ENCODE data around the gene REL. TPM values are rescaled to one million over a fixed set of nuclear protein-coding genes. Genes with fewer than 3 reads are reported as not detected.

Gene REL
- total and polyA plus RNA-seq, 2 of the 13 experiments (the other 11 are each of a cell fraction or from before 2014, with no cell fraction given) = 3.7 to 7.0 TPM

DNA sequence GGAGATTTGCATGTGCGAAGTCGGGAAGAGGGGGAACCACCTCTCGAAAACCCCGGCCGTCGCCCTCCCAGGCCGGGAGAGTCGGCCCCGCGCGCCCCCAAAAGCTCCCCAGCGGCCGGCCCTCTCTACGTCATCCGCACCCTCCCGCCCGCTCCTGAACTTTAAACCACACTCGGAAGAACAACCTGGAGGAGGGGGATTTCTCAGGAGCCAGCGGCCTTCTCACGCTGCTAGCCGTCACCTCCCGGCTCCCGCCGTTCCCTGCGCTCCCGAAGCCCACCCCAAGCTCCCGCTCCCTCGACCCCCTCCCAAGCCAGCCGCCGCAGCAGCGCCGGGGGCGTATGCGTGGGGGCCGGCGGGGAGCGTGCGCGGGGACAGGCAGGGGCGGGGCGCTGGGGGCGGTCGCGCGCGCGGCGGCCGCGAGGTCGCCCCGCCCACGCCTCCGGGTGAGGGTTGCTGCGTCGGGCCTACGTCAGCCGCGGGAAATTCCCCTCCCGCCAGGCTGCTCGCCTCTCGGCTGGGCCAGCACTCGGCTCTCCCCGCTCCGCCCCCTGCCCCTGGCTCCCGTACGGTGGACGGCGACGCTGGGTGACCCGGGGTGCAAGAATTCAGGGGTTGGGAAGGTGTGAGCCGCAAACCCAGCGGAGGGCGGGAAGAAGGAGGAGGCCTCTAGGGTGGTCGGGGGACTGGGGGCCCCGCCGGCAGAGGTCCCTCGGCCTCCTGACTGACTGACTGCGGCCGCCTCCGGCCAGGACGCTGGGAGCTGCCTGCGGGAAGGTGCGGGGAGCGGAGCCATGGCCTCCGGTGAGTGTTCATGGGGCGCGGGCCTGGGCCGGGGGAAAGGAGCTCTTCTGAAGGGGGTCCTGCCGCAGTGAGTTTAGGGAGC is at the start of gene REL (continued):
- TF ChIP-seq ELF3 (CRISPR knock-in tag; IDR thresholded peaks at IDR 0.05) (peak; percentile 73), GTF2F1 (IDR thresholded peaks at IDR 0.05; ENCODE audit: low read length) (no peak), NCOA5 (CRISPR knock-in tag; IDR thresholded peaks at IDR 0.05) (peak; percentile 43; the same call in 1 of the 2 replicates), FOXK2 (IDR thresholded peaks at IDR 0.05) (no peak), PLSCR1 (CRISPR knock-in tag; IDR thresholded peaks at IDR 0.05; ENCODE audit: borderline replicate concordance) (no peak), ZNF713 (CRISPR knock-in tag; IDR thresholded peaks at IDR 0.05) (no peak; the same call in 1 of the 2 replicates), ZNF235 (CRISPR knock-in tag; IDR thresholded peaks at IDR 0.05; ENCODE audit: borderline replicate concordance) (0 out of 2 replicates have a peak, but pooled peaks have one; percentile 39), FOSL2 (CRISPR knock-in tag; IDR thresholded peaks at IDR 0.05) (peak; percentile 32), ZNF180 (CRISPR knock-in tag; IDR thresholded peaks at IDR 0.05; ENCODE audit: borderline replicate concordance, low read depth) (0 out of 2 replicates have a peak, but pooled peaks have one; percentile 68), ZNF543 (CRISPR knock-in tag; IDR thresholded peaks at IDR 0.05) (peak; percentile 88), ZBTB40 (IDR thresholded peaks at IDR 0.05) (no peak), ZBTB40 (CRISPR knock-in tag; IDR thresholded peaks at IDR 0.05) (peak; percentile 71)
- TF ChIP-seq, protein P1, sequence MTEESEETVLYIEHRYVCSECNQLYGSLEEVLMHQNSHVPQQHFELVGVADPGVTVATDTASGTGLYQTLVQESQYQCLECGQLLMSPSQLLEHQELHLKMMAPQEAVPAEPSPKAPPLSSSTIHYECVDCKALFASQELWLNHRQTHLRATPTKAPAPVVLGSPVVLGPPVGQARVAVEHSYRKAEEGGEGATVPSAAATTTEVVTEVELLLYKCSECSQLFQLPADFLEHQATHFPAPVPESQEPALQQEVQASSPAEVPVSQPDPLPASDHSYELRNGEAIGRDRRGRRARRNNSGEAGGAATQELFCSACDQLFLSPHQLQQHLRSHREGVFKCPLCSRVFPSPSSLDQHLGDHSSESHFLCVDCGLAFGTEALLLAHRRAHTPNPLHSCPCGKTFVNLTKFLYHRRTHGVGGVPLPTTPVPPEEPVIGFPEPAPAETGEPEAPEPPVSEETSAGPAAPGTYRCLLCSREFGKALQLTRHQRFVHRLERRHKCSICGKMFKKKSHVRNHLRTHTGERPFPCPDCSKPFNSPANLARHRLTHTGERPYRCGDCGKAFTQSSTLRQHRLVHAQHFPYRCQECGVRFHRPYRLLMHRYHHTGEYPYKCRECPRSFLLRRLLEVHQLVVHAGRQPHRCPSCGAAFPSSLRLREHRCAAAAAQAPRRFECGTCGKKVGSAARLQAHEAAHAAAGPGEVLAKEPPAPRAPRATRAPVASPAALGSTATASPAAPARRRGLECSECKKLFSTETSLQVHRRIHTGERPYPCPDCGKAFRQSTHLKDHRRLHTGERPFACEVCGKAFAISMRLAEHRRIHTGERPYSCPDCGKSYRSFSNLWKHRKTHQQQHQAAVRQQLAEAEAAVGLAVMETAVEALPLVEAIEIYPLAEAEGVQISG (CRISPR knock-in tag; IDR thresholded peaks at IDR 0.05) = peak; percentile 80; the same call in 1 of the 2 replicates
- TF ChIP-seq, protein P2, sequence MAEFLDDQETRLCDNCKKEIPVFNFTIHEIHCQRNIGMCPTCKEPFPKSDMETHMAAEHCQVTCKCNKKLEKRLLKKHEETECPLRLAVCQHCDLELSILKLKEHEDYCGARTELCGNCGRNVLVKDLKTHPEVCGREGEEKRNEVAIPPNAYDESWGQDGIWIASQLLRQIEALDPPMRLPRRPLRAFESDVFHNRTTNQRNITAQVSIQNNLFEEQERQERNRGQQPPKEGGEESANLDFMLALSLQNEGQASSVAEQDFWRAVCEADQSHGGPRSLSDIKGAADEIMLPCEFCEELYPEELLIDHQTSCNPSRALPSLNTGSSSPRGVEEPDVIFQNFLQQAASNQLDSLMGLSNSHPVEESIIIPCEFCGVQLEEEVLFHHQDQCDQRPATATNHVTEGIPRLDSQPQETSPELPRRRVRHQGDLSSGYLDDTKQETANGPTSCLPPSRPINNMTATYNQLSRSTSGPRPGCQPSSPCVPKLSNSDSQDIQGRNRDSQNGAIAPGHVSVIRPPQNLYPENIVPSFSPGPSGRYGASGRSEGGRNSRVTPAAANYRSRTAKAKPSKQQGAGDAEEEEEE (CRISPR knock-in tag; IDR thresholded peaks at IDR 0.05; ENCODE audit: borderline replicate concordance) = peak; percentile 89
